Activated CD8-positive, alpha-beta memory T cell treated with anti-CD3 and anti-CD28 coated beads for 4 hours (primary cell): Measurements from ENCODE around the gene HTR1D.

Experiments
- DNase-seq, 2 donors: peaks; one replicate each; pipeline ENCODE4 v3.0.0-alpha.2; 2020; ENCODE audit warnings: low read depth in 2 of 2

Gene HTR1D

DNA sequence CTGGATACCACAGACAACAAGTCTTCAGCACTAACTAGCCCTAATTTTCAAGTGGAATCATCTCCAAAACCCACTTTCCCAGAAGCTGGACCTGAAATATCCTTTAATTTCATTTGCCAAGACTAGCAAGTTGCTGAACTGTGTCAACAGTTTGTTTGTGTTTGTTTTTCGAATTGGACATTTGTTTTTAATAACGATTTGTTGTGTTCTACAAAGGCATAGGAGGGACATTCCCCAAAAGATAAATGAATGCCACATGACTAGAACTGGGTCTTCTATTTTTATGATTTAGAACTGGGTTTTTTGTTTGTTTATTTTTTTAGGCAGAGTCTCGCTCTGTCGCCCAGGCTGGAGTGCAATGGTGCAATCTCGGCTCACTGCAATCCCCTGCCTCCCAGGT is 66.6 kb downstream of the HTR1D start:
- no peak for DNase-seq

DNA sequence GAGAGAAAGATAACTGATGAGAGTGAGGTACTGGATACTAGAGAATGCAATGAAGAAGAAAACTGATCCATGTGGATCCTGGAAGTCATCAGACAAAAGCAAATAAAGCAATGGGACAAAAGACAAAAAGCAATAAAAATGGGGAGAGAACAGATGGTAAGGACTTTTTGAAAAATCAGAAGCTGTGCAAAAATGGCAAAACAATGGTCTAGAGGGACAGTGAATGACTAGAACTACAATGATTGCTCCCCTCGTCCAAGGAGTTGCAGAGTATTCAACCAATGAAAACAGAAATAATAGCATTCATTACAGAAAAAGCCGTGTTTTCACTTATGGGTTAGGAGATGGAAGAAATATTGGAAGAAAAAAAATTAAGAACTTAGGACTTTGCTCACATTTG is 67.2 kb downstream of the HTR1D start:
- DNase-seq: no peak

DNA sequence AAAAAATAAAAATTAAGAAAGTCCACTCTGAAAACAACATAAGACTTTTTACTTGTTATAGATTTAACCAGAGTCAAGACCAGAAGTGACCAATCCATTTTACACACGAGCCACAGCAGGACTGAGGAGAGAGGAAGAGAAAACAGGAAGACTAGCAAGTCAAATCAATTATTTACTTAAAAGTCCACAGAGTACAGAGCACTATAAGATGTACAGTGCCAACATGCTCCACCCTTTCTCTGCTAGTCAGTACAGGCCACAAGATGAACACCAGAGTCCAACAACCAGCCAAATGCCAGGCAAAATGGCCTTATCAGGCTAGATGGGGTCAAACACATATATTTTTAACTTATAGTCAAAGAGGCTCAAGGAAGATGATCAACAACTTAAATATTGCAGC is 68.2 kb downstream of the HTR1D start:
- DNase-seq: no peak

DNA sequence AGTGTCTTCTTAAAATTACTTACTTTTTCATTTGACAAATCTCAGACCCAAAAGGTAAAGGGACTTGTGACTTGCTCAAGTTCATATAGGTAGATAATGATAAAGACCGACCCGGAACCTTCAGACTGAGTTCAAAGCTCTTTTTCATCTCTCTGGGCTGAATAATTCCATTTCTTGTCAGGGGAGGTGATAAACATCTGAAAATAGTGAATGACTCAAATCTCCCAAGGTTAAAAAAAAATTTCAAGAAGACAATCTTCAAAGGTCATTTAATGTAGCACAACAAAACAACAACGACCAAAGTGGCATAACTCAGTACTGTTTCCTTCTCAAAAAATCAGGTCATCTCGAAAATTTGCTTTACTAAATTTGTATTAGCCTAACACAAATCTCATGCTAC is 69.2 kb downstream of the HTR1D start:
- DNase-seq: no peak
